HG02588 (cell line): Measurements from ENCODE around the gene DDX5.
A peak's percentile ranks its signal among the peaks of the same experiment; 100 is the strongest.

ENCODE experiments used
- ATAC-seq: cut with Tn5 transposase; IDR thresholded peaks from one replicate; pipeline ENCODE4 v1.9.1; 2021; ENCODE audit warnings: mild to moderate bottlenecking, moderate library complexity; ENCODE audit not compliant: unreplicated experiment

The DDX5 gene

GRCh38 chr17:64509179-64509578 lies 3.1 kb upstream of the DDX5 start:
- ATAC-seq = no peak

- no peak for ATAC-seq
Observed at GRCh38 chr17:64508683-64509082, 2.6 kb upstream of the DDX5 start.

DNA sequence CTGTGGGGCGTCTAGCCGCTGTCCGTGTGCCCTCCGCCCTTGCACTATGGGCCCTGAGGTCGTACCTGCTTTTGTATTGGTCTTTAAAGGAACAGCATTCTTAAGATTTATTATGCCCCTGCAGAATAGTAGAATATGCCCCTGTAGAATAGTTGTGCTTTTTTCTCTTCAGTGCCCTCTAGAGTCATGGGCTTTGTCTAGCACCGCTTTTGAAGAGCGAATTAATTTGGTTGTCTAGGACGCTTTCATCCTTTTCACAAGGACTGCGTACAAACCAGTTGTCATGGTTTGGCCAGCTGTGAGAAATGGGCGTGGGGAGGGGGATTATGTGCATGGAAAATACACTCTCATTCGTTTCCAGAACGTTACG lies 1.3 kb upstream of the DDX5 start:
- peak; percentile 10 for ATAC-seq

DNA sequence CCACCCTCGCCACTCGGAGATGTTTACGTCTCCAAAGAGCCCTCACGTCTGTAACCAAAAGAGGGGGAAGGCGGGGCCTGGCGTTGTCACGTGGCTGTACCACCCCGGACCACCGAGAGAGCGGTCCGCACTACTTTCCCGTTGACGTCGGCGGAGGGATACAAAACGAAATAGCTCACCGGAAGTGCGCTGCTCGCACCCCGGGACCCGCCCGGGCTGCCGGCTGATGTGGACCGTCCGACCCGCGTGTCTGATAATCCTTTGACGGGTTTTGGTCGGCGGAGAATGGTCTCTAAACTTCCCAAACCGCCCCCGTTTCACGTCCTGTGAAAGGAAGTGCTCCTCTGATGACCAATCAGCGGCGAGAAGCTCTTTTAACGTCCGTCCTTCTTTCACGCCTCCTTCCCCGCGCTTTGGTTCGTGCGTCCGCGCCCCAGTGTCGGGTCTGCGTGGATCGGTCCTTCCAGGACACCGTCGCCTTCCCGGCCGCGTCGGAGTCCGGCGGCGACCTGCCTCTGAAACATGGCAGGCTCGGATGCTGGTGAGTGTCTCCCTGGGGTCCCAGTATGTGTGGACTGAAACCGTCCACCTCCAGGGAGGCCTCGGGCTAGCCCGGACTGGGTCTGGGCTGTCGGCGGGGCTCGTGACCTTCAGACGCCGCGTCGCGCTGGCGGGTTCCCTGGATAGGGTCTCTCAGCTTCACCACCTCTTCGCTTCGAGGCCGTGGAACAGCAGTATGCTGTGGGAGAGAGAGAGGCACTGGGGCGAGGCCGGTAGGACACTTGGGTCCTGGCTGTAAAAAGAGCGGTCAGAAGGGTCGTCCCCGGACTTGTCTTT lies 705 bp upstream of the DDX5 start, which contains the start of gene CEP95:
Gene CEP95 (plus strand): TSS at position 402 of the 837 bp plus-strand sequence. CDS start 121 bp downstream, at position 523.
- ATAC-seq = peak; percentile 56

DNA sequence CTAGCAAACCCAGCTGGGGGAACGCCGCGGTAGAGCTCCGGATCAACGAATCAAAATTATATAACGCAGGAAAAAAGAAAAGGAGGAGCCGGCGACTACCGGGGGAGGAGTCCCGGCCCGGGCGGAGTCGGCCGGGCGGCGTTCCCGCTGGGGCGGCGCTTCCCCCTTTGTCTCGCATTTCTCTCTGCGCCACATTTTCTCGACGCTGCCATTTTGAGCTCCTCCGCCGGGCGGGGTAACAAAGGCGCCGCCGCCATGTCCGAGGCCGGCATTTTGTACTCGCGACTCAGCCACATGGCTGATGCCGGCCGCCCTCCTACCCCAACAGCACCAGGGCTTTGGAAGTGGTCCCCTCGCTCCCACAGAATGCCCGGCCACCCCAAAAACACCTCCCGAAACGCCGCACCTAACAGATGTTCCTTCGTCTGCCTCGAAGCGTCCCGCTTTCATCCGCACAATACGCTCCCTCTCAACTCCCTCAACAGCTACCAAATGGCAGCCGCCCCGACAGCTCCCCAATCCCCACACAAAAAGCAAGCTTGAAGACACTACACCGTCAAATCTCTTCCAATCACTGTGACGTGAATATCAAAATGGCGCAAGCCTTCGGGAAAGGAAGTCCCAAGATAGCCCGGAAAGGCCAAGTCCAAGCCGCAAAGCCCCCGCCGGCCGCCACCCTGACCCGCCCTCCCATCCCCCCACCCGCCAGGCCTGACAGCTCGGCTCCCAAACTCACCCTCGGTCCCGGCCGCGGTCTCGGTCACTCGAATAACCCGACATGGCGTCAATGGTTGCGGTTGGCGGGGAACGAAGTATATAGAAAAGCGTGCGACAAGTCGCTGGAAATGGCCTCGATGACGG lies 519 bp downstream of the DDX5 start:
- ATAC-seq = peak; percentile 19

DNA sequence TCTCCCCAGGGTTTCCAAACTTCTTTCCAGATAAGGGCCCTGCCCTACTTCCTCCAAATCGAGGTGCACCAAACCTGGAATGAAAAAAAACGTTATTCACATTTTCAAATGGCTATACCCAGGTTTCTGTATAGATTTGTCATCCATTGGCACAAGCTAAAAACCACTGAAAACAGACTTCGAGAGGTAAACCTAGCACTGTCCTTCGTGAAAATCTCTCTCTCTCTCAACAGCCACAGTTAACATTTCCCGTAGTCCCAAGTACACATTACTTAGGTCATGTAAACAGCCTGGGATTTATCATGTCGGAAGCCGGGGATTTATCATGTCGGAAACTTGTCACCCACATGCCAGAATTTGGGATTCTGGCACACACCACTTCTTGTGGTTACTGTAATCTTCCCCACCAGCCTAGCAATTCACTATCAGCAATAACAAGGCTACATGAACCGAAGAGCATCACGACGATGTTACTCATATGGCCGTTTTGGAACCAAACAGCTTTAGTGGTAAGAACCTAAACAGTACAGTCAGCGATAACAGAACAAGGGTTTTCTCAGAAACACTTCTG lies 1.2 kb downstream of the DDX5 start:
- ATAC-seq = no peak

- ATAC-seq = no peak
Observed at GRCh38 chr17:64503821-64504768, 2.0 kb downstream of the DDX5 start.

DNA sequence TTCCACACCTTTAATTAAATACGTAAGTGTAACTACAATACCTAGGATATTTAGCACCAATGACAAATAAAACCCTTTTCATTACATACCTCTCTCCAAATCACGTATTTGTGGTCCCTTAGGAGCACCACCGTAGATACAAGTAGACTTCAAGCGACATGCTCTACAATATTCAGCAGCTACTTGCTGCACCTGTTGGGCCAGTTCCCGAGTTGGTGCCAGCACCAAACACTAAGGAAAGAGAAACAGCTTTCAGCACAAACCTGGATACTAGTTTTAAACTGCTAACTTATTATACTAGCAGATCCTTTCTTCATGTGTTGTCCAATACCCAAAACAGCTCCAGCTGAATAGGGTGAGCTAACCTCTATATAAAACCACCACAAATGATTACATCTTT lies 2.7 kb downstream of the DDX5 start:
- ATAC-seq = no peak

- ATAC-seq = no peak
Observed at GRCh38 chr17:64502809-64503208, 3.3 kb downstream of the DDX5 start.

DNA sequence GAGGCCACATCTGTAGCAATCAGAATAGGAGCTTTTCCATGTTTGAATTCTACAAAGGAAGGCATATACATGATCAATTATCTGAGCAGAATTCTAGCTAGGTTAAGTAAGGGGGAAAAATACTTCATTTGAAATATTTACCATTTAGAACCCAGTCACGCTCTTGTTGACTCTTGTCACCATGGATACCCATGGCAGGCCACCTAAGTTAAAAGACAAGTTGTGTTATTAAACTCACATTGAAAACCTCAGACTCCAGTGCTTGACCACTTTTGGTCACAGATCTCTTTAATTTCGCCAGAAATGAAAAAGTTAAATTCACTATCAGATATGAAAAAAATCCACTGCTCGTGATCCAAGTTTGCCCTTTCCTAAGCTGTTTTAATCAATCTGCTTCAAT lies 4.1 kb downstream of the DDX5 start:
- ATAC-seq = no peak

- ATAC-seq = no peak
Observed at GRCh38 chr17:64500862-64501765, 5.0 kb downstream of the DDX5 start.

DNA sequence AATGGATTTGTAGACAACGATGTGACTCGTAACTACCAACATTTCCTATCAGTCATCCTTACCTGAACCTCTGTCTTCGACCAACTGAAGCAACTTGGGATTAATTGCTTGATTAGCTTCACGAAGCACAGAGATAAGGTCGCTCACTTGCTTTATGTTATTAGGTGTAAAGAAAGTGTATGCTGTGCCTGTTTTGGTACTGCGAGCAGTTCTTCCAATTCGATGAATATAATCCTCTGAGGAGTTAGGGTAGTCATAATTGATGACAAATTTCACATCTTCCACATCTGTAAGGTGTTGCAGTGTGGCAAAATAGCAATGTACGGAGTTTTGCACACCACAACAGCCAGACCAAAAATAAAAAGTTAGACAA lies 5.6 kb downstream of the DDX5 start:
- no peak for ATAC-seq

- ATAC-seq = no peak
Observed at GRCh38 chr17:64499805-64500486, 6.1 kb downstream of the DDX5 start.

- ATAC-seq = no peak
Observed at GRCh38 chr17:64498308-64499203, 7.5 kb downstream of the DDX5 start.

DNA sequence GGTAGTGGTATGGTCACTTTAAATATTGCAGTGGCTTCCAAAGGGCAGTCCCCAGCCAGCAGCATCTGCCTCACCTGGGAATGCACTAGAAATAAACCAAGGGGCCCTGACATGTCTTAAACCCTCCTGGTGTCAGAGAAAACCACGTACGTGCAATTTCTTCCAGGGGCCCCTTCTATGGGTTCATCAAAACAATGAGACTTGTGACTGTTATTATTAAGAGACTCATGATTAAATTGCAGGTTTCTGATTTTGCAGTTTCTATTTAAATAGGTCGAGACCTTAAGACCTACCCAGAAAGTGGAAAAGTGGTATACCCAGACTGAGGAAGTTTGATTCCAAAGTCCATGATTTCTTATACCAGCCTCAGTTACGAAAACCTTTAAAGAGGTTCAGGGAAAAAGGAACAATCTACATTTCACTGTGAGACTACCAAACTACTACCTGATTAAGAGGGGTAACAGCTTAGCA lies 8.5 kb downstream of the DDX5 start:
- ATAC-seq = peak; percentile 2

- ATAC-seq = peak; percentile 84
Observed at GRCh38 chr17:64496786-64497564, 9.1 kb downstream of the DDX5 start, which contains the start of gene POLG2. Gene POLG2, minus strand, starts transcription at chr17:64497054. Its CDS starts 86 bp downstream, at chr17:64496968.

GRCh38 chr17:64496348-64496785 lies 9.7 kb downstream of the DDX5 start:
- no peak for ATAC-seq
